Tibial artery (tissue), 4 donors: Measurements from ENCODE around the gene TCEANC.

Experiments
- DNase-seq, 2 donors: peaks; one replicate each; pipeline ENCODE4 v3.0.0-alpha.2; 2019
- H3K27ac ChIP-seq, 2 donors: fragments of 200-600 bp; sonication (generic) in 1 of 2; 1 replicate in 1 of 2; 2 replicates in 1 of 2; pipeline ENCODE4 v1.5.1; 2018 to 2019; ENCODE audit warnings: mild to moderate bottlenecking in 1 of 2
- H3K27me3 ChIP-seq, 2 donors: fragments of 200-600 bp; sonication (generic) in 1 of 2; one replicate each; pipeline versions ENCODE4 v1.5.1 to v1.6.0; 2016 to 2019
- H3K36me3 ChIP-seq, 3 donors: fragments of 200-600 bp; sonication (generic) in 2 of 3; one replicate each; pipeline ENCODE4 v1.5.1; 2016 to 2019; ENCODE audit warnings: mild to moderate bottlenecking in 2 of 3
- H3K4me1 ChIP-seq, 4 donors: fragments of 200-600 bp; sonication (generic) in 2 of 4; 1 replicate in 3 of 4; 2 replicates in 1 of 4; pipeline ENCODE4 v1.5.1; 2016 to 2019
- H3K4me3 ChIP-seq, 2 donors: fragments of 200-600 bp; sonication (generic) in 1 of 2; 1 replicate in 1 of 2; 2 replicates in 1 of 2; pipeline ENCODE4 v1.5.1; 2018 to 2019; ENCODE audit warnings: mild to moderate bottlenecking in 2 of 2
- H3K9me3 ChIP-seq, 3 donors: fragments of 200-600 bp; sonication (generic) in 1 of 3; one replicate each; pipeline ENCODE4 v1.5.1; 2016 to 2019
- intact Hi-C: fragments of 100-400 bp; cut with DNase I; formaldehyde crosslinking; loops from one replicate; pipeline ENCODE4 v1.15.0; 2023; ENCODE audit warnings: low total_unique reads
- TF ChIP-seq, protein P1 (sequence below), 2 experiments: fragments of 200-600 bp in 1 of 2; fragments of 450-650 bp in 1 of 2; IDR thresholded peaks; one replicate each; pipeline ENCODE4 v1.5.1; 2017 to 2019; ENCODE audit warnings: antibody characterized with exemption in 2 of 2, mild to moderate bottlenecking in 1 of 2, moderate library complexity in 1 of 2

The TCEANC gene

GRCh38 chrX:13688958-13689740 lies 36.2 kb downstream of the TCEANC start, which contains the start of gene RAB9A:
Gene RAB9A, plus strand, starts transcription at chrX:13689128. Its CDS starts 19,619 bp downstream, at chrX:13708747.
- intact Hi-C loops = no loop called here
- Histone ChIP-seq H3K9me3 (no peaks in the 10 kb centered on the region), H3K27ac (peak within 1 kb of the TSS; percentile 94 to 97), H3K36me3 (no peaks in the 10 kb centered on the region), H3K4me1 (peaks cover 0 to 38% (median 11%) of the 10 kb centered on the region in 4 donors), H3K4me3 (peak within 1 kb of the TSS; percentile 78 to 88), H3K27me3 (no peaks in the 10 kb centered on the region)
- TF ChIP-seq, protein P1, sequence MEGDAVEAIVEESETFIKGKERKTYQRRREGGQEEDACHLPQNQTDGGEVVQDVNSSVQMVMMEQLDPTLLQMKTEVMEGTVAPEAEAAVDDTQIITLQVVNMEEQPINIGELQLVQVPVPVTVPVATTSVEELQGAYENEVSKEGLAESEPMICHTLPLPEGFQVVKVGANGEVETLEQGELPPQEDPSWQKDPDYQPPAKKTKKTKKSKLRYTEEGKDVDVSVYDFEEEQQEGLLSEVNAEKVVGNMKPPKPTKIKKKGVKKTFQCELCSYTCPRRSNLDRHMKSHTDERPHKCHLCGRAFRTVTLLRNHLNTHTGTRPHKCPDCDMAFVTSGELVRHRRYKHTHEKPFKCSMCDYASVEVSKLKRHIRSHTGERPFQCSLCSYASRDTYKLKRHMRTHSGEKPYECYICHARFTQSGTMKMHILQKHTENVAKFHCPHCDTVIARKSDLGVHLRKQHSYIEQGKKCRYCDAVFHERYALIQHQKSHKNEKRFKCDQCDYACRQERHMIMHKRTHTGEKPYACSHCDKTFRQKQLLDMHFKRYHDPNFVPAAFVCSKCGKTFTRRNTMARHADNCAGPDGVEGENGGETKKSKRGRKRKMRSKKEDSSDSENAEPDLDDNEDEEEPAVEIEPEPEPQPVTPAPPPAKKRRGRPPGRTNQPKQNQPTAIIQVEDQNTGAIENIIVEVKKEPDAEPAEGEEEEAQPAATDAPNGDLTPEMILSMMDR (IDR thresholded peaks at IDR 0.05) = no peak
- DNase-seq = peak; percentile 74 to 92

DNA sequence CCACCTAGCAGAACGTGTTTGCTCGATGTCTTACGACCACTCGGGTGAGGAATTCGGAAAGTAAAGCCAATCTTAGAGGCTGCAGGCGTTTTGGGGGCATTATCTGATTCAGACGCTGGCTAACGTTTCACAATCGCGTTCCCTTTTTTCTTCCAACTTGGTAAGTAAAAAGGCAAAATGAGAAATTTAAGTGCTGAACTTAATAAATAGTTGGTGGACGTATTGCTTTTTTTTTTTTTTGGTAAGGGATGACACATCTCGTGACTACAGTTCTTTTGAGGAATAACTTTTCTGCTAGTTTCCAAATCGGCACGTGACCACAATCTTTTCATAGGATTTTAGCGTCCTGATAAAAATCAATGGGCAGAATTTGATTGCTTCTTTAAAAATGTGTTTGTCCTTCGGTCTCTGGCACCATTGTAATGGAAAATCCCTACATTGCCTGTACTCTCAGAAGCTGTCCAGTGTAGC lies 36.8 kb downstream of the TCEANC start:
- peak overlapping the region; percentile 78 to 88 for H3K4me3 ChIP-seq
- intact Hi-C loops = no loop called here

DNA sequence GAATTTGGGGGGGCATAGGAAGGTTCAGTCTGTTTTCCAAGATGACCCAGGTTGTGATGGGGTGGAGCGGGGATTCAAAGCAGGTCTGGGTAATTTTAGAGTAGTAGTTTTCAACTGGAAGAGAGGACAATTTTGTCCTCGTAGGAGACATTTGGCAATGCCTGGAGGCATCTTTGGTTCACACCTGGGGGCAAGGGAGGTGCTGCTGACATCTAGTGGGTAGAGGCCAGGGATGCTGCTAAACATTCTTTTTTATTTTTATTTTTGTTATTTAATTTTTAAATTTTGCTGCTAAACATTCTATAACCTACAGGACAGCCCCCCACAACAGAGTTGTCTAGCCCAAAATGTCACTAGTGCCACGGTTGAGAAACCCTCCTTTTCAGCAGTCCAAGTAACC lies 37.9 kb downstream of the TCEANC start:
- Histone ChIP-seq H3K4me1 (peaks cover 0 to 48% (median 15%) of the 10 kb centered on the region in 4 donors), H3K27ac (no peak overlapping the region), H3K9me3 (no peaks in the 10 kb centered on the region), H3K27me3 (no peaks in the 10 kb centered on the region), H3K4me3 (peak overlapping the region in 1 of 2 donors; percentile 78), H3K36me3 (no peaks in the 10 kb centered on the region)
- intact Hi-C loops = no loop called here
- no peak for DNase-seq
- TF ChIP-seq, protein P1 (IDR thresholded peaks at IDR 0.05) = no peak

More for the DNA sequence above, 36.8 kb downstream of the TCEANC start:
- Histone ChIP-seq H3K4me1 (peaks cover 0 to 44% (median 14%) of the 10 kb centered on the region in 4 donors), H3K27ac (peak overlapping the region; percentile 94 to 97), H3K9me3 (no peaks in the 10 kb centered on the region), H3K36me3 (no peaks in the 10 kb centered on the region), H3K27me3 (no peaks in the 10 kb centered on the region)
- TF ChIP-seq, protein P1 (IDR thresholded peaks at IDR 0.05) = no peak
- DNase-seq = no peak

DNA sequence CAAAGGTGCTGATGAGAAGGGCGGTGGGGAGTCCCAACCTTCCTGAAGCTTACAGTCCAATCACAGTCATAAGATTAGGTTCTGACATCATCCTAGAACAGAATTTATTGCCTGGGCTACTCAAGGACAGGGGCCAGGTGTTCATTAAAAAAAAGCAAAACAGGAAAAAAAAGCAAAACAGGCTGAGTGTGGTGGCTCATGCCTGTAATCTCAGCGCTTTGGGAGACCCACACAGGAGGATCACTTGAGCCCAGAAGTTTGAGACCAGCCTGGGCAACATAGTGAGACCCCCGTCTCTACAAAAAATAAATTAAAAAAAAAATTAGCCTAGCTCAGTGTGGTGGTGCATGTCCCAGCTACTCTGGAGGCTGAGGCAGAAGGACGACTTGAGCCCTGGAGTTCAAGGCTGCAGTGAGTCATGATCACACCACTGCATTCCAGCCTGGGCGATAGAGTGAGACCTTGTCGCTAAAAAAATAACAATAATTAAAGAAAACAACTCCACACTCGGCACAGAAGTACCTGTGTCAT lies 39.0 kb downstream of the TCEANC start:
- no peak for DNase-seq

GRCh38 chrX:13692771-13693231 lies 39.9 kb downstream of the TCEANC start:
- H3K27ac ChIP-seq = no peak overlapping the region
- peaks cover 0 to 48% (median 15%) of the 10 kb centered on the region in 4 donors for H3K4me1 ChIP-seq

More for the DNA sequence above, 39.0 kb downstream of the TCEANC start:
- Histone ChIP-seq H3K36me3 (no peaks in the 10 kb centered on the region), H3K4me3 (no peak overlapping the region), H3K27ac (no peak overlapping the region), H3K4me1 (peaks cover 0 to 48% (median 15%) of the 10 kb centered on the region in 4 donors), H3K27me3 (no peaks in the 10 kb centered on the region), H3K9me3 (no peaks in the 10 kb centered on the region)
- TF ChIP-seq, protein P1 (IDR thresholded peaks at IDR 0.05) = no peak
- intact Hi-C loops = no loop called here

More at GRCh38 chrX:13692771-13693231, 39.9 kb downstream of the TCEANC start:
- Histone ChIP-seq H3K4me3 (no peak overlapping the region), H3K27me3 (no peaks in the 10 kb centered on the region), H3K36me3 (no peaks in the 10 kb centered on the region), H3K9me3 (no peaks in the 10 kb centered on the region)
- TF ChIP-seq, protein P1 (IDR thresholded peaks at IDR 0.05) = no peak
- intact Hi-C loops = no loop called here
- DNase-seq = no peak
